ENCODE results near the gene NME7.

- TF ChIP-seq CTCF (IDR thresholded peaks at IDR 0.05) (no peak), USF2 (CRISPR knock-in tag; IDR thresholded peaks at IDR 0.05) (no peak), MAX (CRISPR knock-in tag; IDR thresholded peaks at IDR 0.05) (no peak), JUN (CRISPR knock-in tag; IDR thresholded peaks at IDR 0.05) (no peak), USF1 (CRISPR knock-in tag; IDR thresholded peaks at IDR 0.05) (no peak), NFE2L1 (CRISPR knock-in tag; IDR thresholded peaks at IDR 0.05) (no peak), SP1 (CRISPR knock-in tag; conservative IDR thresholded peaks at IDR 0.05) (no peak), HMGXB4 (CRISPR knock-in tag; IDR thresholded peaks at IDR 0.05) (no peak), E2F1 (CRISPR knock-in tag; IDR thresholded peaks at IDR 0.05) (no peak), SMAD4 (CRISPR knock-in tag; IDR thresholded peaks at IDR 0.05) (no peak)
Observed at GRCh38 chr1:169121146-169121923, 246.3 kb downstream of the NME7 start.

Measured in WTC11 (cell line).